HG03521 (cell line): ENCODE data around the gene FXN.
"Not testable (repeated sequence)": the region's sequence is repeated elsewhere in the genome, so short reads cannot be mapped to it uniquely, and the experiment has no call there.

Experiments used
- ATAC-seq: cut with Tn5 transposase; IDR thresholded peaks from one replicate; pipeline ENCODE4 v1.9.1; 2021; ENCODE audit warnings: mild to moderate bottlenecking, moderate library complexity; ENCODE audit not compliant: unreplicated experiment

Gene FXN

DNA sequence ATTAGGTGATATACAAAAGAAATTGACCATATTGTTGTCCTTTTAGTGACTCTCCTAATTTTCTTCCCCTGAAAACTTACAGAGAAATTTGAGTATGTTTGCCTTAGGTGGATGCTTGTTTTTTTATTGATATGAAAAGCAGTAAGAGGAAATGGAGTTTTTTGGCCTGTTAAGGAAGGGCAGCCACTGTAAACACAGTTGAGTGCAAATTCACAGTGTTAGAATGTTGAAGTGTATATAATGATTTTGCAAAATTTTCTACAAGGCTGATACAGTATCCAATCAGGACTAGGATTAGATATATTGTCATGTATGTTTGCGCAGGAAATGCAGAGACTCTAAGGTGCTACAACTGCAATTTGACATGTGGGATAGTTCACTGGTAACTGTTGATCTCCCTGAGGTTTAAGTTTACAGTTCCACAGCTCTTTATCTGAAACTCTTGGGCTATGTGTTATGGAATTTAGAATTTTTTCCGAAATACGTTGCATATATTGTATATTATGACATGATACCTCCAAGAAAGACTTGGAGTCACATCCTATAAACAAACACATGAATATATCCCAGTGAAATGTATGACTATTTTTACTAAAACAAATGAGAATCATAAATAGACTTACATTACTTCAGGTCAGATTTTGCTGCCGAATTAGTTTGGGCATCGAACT is 62.5 kb downstream of the FXN start:
- ATAC-seq, result no peak

DNA sequence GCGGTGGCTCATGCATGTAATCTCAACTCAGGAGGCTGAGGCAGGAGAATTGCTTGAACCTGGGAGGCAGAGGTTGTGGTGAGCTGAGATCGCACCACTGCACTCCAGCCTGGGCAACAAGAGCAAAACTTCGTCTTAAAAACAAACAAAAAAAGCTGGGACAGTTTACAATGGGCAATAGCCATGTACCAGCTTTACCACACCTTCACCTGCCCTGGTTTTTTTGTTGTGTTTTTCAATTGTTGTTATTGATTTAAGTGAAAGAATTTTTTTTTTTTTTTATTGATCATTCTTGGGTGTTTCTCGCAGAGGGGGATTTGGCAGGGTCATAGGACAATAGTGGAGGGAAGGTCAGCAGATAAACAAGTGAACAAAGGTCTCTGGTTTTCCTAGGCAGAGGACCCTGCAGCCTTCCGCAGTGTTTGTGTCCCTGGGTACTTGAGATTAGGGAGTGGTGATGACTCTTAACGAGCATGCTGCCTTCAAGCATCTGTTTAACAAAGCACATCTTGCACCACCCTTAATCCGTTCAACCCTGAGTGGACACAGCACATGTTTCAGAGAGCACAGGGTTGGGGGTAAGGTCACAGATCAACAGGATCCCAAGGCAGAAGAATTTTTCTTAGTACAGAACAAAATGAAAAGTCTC is 67.9 kb downstream of the FXN start:
- ATAC-seq, result not testable (repeated sequence)

DNA sequence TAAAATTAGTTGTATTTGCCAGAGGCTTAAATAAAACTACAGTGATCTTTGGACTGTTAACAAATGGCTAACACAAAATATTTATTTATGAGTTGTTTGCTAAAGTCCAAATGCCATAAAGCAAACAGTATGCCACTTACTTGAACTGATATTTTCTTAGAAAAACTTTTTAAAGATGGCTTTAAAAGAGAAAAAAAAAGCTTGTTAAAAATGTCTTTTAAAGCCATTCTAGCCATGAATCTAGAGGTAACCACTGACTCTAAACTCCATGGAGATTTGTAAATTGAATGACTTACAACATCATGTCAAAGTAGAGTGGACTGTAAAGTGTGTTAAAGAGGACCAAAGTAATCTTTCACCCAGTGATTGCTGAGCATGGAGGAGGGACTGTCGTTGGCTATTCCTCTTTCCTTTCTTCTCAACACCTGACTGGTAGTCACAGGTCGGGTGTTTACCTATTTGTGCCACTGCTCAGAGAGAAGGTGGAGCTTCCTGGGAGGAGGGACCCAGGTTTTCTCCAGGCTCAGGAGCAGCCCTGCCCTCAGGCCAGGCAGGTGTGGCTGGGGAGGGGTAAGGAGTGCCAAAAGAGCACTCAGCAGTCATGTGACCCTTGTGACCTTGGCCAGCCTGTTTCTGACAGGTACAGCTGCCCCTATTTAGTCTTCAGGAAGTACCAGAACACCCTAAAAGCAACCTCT is 69.4 kb downstream of the FXN start:
- ATAC-seq, result no peak

GRCh38 chr9:69107771-69108170 is 72.2 kb downstream of the FXN start:
- no peak for ATAC-seq

DNA sequence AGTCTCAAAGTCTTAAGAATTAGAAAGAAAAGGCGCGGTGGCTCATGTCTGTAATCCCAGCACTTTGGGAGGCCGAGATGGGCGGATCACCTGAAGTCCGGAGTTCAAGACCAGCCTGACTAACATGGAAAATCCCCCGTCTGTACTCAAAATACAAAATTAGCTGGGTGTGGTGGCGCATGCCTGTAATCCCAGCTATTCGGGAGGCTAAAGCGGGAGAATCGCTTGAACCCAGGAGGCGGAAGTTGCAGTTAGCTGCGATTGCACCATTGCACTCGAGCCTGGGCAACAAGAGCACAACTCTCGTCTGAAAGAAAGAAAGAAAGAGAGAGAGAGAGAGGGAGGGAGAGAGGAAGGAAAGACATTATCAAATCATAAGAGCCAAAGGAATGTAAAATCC is 73.2 kb downstream of the FXN start:
- ATAC-seq, result not testable (repeated sequence)

GRCh38 chr9:69109152-69109551 is 73.6 kb downstream of the FXN start:
- ATAC-seq, result no peak

DNA sequence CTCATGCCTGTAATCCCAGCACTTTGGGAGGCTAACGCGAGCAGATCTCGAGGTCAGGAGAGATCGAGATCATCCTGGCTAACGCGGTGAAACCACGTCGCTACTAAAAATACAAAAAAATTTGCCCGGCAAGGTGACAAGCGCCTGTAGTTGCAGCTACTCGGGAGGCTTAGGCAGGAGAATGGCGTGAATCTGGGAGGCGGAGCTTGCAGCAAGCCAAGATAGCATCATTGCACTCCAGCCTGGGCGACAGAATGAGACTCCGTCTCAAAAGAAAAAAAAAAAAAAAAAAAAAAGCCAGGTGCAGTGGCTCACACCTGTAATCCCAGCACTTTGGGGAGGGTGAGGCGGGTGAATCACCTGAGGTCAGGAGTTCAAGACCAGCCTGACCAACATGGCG is 77.1 kb downstream of the FXN start:
- ATAC-seq, result not testable (repeated sequence)

DNA sequence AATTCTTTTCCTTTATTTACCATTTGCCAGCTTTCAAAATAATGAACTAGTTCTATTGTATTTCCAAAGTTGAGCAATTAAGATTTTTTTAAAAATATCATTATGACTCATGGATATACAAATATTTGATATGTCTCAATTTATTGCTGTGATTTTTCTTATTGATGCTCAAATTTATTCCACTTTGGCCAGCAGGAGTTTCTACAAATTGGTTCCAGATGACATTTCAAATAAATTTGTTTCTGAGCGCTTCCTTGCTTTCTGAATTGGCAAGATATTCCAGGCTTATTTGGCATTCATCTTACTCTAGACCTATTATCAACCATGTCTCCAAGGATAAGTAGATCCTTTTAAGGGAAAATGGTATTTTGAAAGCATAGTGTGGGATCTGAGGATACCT is 80.1 kb downstream of the FXN start:
- no peak for ATAC-seq

- ATAC-seq, result no peak
Observed at GRCh38 chr9:69118656-69119055, 83.1 kb downstream of the FXN start.

- no peak for ATAC-seq
Observed at GRCh38 chr9:69120380-69121154, 85.0 kb downstream of the FXN start.

- ATAC-seq, result peak; percentile 63
Observed at GRCh38 chr9:69121155-69122081, 85.9 kb downstream of the FXN start.

DNA sequence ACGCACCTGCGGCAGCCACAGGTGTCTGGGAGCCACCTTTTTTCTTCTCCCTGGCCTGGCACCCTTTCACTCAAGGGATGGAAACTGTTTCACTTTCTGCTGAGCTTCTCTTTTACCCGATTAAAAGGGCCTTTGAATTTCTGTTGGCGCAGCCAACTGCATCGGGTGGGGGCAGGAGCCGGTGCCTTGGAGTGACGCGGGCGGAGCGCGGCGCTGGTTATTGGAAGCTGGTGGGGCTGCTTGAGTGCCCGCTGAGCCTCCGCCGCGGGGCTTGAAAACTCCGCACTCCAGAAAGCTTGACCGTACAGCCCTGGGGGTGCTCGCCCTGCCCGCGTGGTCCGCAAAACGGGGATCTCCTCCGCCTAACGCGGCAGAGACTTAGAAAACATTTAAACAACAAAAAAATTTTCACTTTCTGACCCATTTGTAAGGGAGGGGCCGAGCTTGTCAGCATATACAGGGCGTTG is 86.6 kb downstream of the FXN start:
- peak; percentile 50 for ATAC-seq

- no peak for ATAC-seq
Observed at GRCh38 chr9:69122549-69123141, 87.1 kb downstream of the FXN start.

DNA sequence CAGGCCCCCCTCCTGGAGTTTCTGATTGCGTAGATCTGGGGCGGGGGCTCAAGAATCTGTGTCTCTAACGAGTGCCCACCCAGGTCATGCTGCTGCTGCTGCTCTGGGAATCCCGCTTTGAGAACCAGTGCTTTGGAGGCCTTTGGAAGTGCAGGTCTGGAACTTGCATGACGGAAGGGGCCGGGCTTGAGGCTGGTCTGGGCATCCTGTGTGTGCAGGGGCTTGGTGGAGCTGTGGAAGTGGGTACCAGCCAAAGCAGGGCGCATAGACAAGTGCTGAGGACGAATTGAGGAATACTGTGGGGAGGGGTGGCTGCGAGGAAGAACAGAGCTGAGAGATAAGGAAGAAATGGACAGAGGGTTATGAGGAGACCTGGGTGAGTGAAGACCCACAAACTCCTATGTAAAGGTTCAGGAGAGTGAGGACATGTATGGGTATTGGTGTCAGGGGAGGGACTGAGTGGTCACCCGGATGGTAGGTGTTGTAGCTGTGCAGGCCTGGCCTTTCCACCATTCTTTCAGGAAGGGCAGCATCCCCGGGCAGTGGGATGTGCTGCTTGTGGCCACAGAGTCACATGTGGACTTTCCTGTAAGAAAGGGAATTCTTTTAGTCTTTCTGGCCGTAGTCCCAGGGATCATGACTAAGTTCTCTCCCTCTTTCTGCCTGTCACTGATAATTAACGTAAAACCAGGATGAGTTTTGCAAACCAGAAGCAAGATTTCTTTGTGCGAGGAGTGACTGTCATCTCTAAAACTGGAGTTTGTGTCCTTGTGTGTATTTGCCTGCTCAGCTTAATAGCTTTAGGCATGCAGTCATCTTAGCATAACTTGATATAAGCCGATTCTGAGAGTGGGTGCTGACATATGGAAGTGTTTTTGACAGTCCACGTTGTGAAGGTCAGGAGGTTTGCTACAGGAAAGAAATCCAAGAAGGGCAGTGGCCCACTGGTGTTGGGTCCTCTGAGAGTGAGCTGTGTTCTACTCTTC is 95.2 kb downstream of the FXN start:
- ATAC-seq, result no peak

DNA sequence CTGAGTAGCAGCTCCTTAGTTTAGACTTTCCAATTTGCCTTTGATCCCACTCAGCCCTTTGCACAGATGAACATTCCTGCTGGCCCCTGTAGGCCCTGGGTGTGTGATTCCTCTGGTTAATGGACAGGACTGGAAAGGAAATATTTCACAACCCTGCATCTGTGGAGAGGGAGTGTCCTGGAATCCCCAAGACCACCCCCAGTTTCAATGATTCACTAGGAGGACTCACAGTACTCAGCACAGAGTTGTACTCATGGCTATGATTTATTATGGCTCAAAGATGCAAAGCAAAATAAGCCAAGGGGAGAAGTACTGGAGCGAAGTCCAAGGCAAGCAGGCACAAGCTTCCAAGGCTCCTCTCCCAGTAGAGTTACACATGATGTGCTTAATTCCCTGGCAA is 96.1 kb downstream of the FXN start:
- no peak for ATAC-seq

- no peak for ATAC-seq
Observed at GRCh38 chr9:69132361-69132760, 96.8 kb downstream of the FXN start.

DNA sequence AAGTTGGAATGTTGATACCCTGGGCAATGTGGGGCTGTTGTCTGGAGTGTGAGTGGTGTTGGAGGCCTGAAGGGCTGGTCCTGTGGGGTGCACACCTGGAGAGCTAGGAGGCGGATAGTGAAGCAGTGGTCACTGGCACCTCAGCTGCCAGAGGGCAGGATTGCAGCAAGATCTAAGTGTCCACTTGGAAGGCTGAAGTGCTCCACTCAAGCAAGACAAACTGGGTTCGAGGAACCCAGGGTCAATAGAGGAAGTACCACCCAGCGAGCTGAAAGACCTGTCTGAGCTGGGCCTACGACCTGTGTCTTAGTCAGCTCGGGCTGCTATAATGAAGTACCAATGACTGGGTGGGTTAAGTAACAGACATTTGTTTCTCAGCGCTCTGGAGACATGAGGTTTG is 98.9 kb downstream of the FXN start:
- ATAC-seq, result no peak

GRCh38 chr9:69136185-69136584 is 100.6 kb downstream of the FXN start:
- ATAC-seq, result no peak

- ATAC-seq, result no peak
Observed at GRCh38 chr9:69136779-69137178, 101.2 kb downstream of the FXN start.
